GM21737 (cell line): Measurements from ENCODE around the gene UBXN6.

Experiments used
- ATAC-seq: cut with Tn5 transposase; IDR thresholded peaks from one replicate; pipeline ENCODE4 v1.9.1; 2021; ENCODE audit warnings: mild to moderate bottlenecking, moderate library complexity; ENCODE audit not compliant: unreplicated experiment

UBXN6 gene

GRCh38 chr19:4443188-4443587 lies 14.4 kb downstream of the UBXN6 start:
- no peak for ATAC-seq

GRCh38 chr19:4442819-4443146 lies 14.8 kb downstream of the UBXN6 start:
- no peak for ATAC-seq

GRCh38 chr19:4441994-4442818 lies 15.4 kb downstream of the UBXN6 start:
- no peak for ATAC-seq

GRCh38 chr19:4439243-4439642 lies 18.4 kb downstream of the UBXN6 start:
- no peak for ATAC-seq

- no peak for ATAC-seq
Observed at GRCh38 chr19:4437103-4437502, 20.5 kb downstream of the UBXN6 start.

- ATAC-seq = no peak
Observed at GRCh38 chr19:4436231-4436630, 21.4 kb downstream of the UBXN6 start.

- ATAC-seq = no peak
Observed at GRCh38 chr19:4434391-4434790, 23.2 kb downstream of the UBXN6 start.

GRCh38 chr19:4432918-4433506 lies 24.6 kb downstream of the UBXN6 start:
- no peak for ATAC-seq

- ATAC-seq = no peak
Observed at GRCh38 chr19:4431808-4432674, 25.6 kb downstream of the UBXN6 start.

GRCh38 chr19:4431296-4431695 lies 26.3 kb downstream of the UBXN6 start:
- ATAC-seq = no peak

- ATAC-seq = no peak
Observed at GRCh38 chr19:4430760-4431159, 26.8 kb downstream of the UBXN6 start.

- no peak for ATAC-seq
Observed at GRCh38 chr19:4429771-4430171, 27.8 kb downstream of the UBXN6 start.

- ATAC-seq = no peak
Observed at GRCh38 chr19:4429256-4429655, 28.3 kb downstream of the UBXN6 start.

GRCh38 chr19:4428326-4428975 lies 29.1 kb downstream of the UBXN6 start:
- no peak for ATAC-seq

- no peak for ATAC-seq
Observed at GRCh38 chr19:4425537-4425936, 32.1 kb downstream of the UBXN6 start.

- no peak for ATAC-seq
Observed at GRCh38 chr19:4423416-4424126, 34.0 kb downstream of the UBXN6 start.

- no peak for ATAC-seq
Observed at GRCh38 chr19:4416268-4416667, 41.3 kb downstream of the UBXN6 start.

- no peak for ATAC-seq
Observed at GRCh38 chr19:4415352-4415751, 42.2 kb downstream of the UBXN6 start.

GRCh38 chr19:4414800-4415321 lies 42.7 kb downstream of the UBXN6 start:
- ATAC-seq = no peak

- no peak for ATAC-seq
Observed at GRCh38 chr19:4414144-4414799, 43.3 kb downstream of the UBXN6 start.
